Smooth muscle cell (in vitro differentiated cells): ENCODE results near the gene ZNF438. TPM values are rescaled to one million over a fixed set of nuclear protein-coding genes. Genes with fewer than 3 reads are reported as not detected.

Source experiments
- DNase-seq: peaks from one replicate; lab custom pipeline; 2025; ENCODE audit not compliant: unreplicated experiment; lab: John Stamatoyannopoulos, UW
- H2AFZ ChIP-seq: fragments of 200-600 bp; sonication (generic); 2 replicates; pipeline ENCODE4 v1.6.0; 2016; ENCODE audit warnings: antibody characterized with exemption, low read depth, mild to moderate bottlenecking
- H3F3A ChIP-seq: fragments of 200-600 bp; sonication (generic); 2 replicates; pipeline ENCODE4 v1.6.0; 2017; ENCODE audit warnings: antibody characterized with exemption, low read depth
- H3K27ac ChIP-seq: fragments of 200-600 bp; sonication (generic); 2 replicates; pipeline ENCODE4 v1.5.1; 2016; ENCODE audit warnings: low read depth, mild to moderate bottlenecking
- H3K27me3 ChIP-seq: fragments of 200-600 bp; sonication (generic); 2 replicates; pipeline ENCODE4 v1.6.1; 2016; ENCODE audit warnings: low read depth, mild to moderate bottlenecking
- H3K36me3 ChIP-seq: fragments of 200-600 bp; sonication (generic); 2 replicates; pipeline ENCODE4 v1.5.1; 2016; ENCODE audit warnings: low read depth
- H3K4me1 ChIP-seq: fragments of 200-600 bp; sonication (generic); 2 replicates; pipeline ENCODE4 v1.5.1; 2016; ENCODE audit warnings: low read depth
- H3K4me2 ChIP-seq: fragments of 200-600 bp; sonication (generic); 2 replicates; pipeline ENCODE4 v1.6.0; 2016; ENCODE audit warnings: mild to moderate bottlenecking
- H3K4me3 ChIP-seq: fragments of 200-600 bp; sonication (generic); 2 replicates; pipeline ENCODE4 v1.5.1; 2016; ENCODE audit warnings: mild to moderate bottlenecking
- H3K79me2 ChIP-seq: fragments of 200-600 bp; sonication (generic); 2 replicates; pipeline ENCODE4 v1.6.0; 2016; ENCODE audit warnings: low read depth, mild to moderate bottlenecking
- H3K9ac ChIP-seq: fragments of 200-600 bp; sonication (generic); 2 replicates; pipeline ENCODE4 v1.6.0; 2016; ENCODE audit warnings: low read depth
- H3K9me3 ChIP-seq: fragments of 200-600 bp; sonication (generic); replicated peaks from 2 replicates; pipeline ENCODE4 v1.5.1; 2016; ENCODE audit warnings: low read depth
- H4K20me1 ChIP-seq: fragments of 200-600 bp; sonication (generic); 2 replicates; pipeline ENCODE4 v1.6.0; 2016; ENCODE audit warnings: low read depth
- CTCF ChIP-seq: fragments of 200-600 bp; sonication (generic); IDR thresholded peaks from 2 replicates; pipeline ENCODE4 v1.5.1; 2017; ENCODE audit warnings: borderline replicate concordance, mild to moderate bottlenecking, antibody characterized with exemption; ENCODE audit not compliant: insufficient read depth, poor library complexity, severe bottlenecking
- WGBS: methylation state at CpG from one replicate; pipeline ENCODE4 v1.1.7; 2016; ENCODE audit warnings: low lambda C conversion rate; 5-methylcytosine and 5-hydroxymethylcytosine counted together
- polyA plus RNA-seq: library from polyadenylated mRNA; unstranded; fragments of >200 nt; fragmentation: Nextera tagmentation; extraction: Ambion mirVana; gene quantifications from 2 replicates; pipeline ENCODE4 v1.2.1, GENCODE V29; 2016
- total RNA-seq: library from RNA; depleted of rRNA; stranded (reverse); fragments of >200 nt; gene quantifications from 2 replicates; pipeline ENCODE4 v1.2.3, GENCODE V29; 2014

Gene ZNF438
- total and polyA plus RNA-seq, 2 experiments from 2014 or later: 2.8 to 3.4 TPM

GRCh38 chr10:30825022-30825421 is 206.6 kb downstream of the ZNF438 start:
- Histone ChIP-seq H3K9me3 (no peaks in the 10 kb centered on the region), H3K4me3 (no peak overlapping the region), H3K36me3 (no peaks in the 10 kb centered on the region), H4K20me1 (no peaks in the 10 kb centered on the region), H3F3A (peaks cover 16% of the 10 kb centered on the region), H2AFZ (no peak overlapping the region), H3K9ac (no peak overlapping the region), H3K4me1 (peaks cover 4% of the 10 kb centered on the region), H3K27ac (no peak overlapping the region), H3K4me2 (no peak overlapping the region), H3K27me3 (no peaks in the 10 kb centered on the region), H3K79me2 (no peaks in the 10 kb centered on the region)
- no peak for DNase-seq
- TF ChIP-seq CTCF: no peak
- WGBS: 93% methylated on average over 3 of the region's 3 CpGs

GRCh38 chr10:30823651-30824050 is 208.0 kb downstream of the ZNF438 start:
- Histone ChIP-seq H3K4me2 (no peak overlapping the region), H4K20me1 (no peaks in the 10 kb centered on the region), H3K27ac (no peak overlapping the region), H3K79me2 (no peaks in the 10 kb centered on the region), H3K9me3 (no peaks in the 10 kb centered on the region), H3K27me3 (no peaks in the 10 kb centered on the region), H3K9ac (no peak overlapping the region), H3K4me3 (no peak overlapping the region), H3K36me3 (no peaks in the 10 kb centered on the region), H3F3A (peaks cover 28% of the 10 kb centered on the region), H2AFZ (no peak overlapping the region), H3K4me1 (peaks cover 4% of the 10 kb centered on the region)
- WGBS: 98% methylated on average over 2 of the region's 2 CpGs
- no peak for DNase-seq
- no peak for TF ChIP-seq CTCF

- no peak overlapping the region for H3K4me3 ChIP-seq
- peaks cover 28% of the 10 kb centered on the region for H3F3A ChIP-seq
- 71% methylated on average over 10 of the region's 10 CpGs for WGBS
- DNase-seq: no peak
- peaks cover 4% of the 10 kb centered on the region for H3K4me1 ChIP-seq
- no peak overlapping the region for H2AFZ ChIP-seq
- H3K79me2 ChIP-seq: no peaks in the 10 kb centered on the region
- no peak for TF ChIP-seq CTCF
- H3K27ac ChIP-seq: no peak overlapping the region
- no peaks in the 10 kb centered on the region for H3K9me3 ChIP-seq
- H3K4me2 ChIP-seq: no peak overlapping the region
- no peaks in the 10 kb centered on the region for H3K27me3 ChIP-seq
- no peaks in the 10 kb centered on the region for H4K20me1 ChIP-seq
- no peak overlapping the region for H3K9ac ChIP-seq
- no peaks in the 10 kb centered on the region for H3K36me3 ChIP-seq
Measured at GRCh38 chr10:30822693-30823465, 208.8 kb downstream of the ZNF438 start.
